HG03571 (cell line): Measurements from ENCODE around the gene SFRP2.

Experiments used
- ATAC-seq: cut with Tn5 transposase; IDR thresholded peaks from one replicate; pipeline ENCODE4 v1.9.1; 2021; ENCODE audit not compliant: unreplicated experiment

The SFRP2 gene

GRCh38 chr4:153731239-153731638 lies 57.6 kb downstream of the SFRP2 start:
- no peak for ATAC-seq
